Measurements from ENCODE around the gene ANK3.
"Not testable (repeated sequence)": the region's sequence is repeated elsewhere in the genome, so short reads cannot be mapped to it uniquely, and the experiment has no call there.

ANK3 gene

DNA sequence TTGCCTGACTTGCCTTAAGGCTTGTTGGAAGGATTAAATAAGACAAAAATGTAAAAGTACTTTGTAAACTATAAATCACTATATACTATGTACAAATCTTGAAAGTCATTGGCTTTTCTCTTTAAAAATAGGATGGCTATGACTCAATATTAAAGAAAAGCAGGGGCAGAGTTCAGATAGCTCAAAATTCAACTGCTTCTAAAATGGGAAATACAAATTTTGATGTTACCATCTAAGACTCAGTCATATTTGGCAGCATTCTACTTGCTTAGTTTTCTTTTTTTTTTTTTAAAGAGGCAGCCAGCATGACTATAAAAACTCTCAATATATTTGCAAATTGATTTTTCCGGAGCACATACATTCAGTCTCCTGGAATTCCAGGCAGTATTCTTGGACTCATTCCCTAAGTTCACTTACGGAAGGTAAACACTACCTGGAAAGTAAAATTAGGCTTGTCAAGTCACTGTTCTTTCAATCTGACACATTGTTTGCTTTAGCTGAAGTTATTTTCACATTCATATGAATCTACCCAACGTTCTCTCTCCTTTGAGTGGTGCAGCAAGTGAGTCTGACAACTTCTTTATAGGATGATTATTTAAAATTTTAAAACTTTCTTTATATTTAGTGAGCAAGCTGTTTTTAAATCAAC is 349.5 kb downstream of the ANK3 start:
- no peaks in the 10 kb centered on the region for H3K9me3 ChIP-seq (ENCODE audit: control insufficient read depth in 5 of 5, low read length in 5 of 5)
- H3K4me3 ChIP-seq (ENCODE audit: low read depth in 1 of 5, low read length in 5 of 5): no peak overlapping the region
- H3K27ac ChIP-seq (ENCODE audit: low read depth, low read length): no peak overlapping the region
- H3K27me3 ChIP-seq (ENCODE audit: control insufficient read depth in 5 of 5, insufficient read depth in 4 of 5, low read length in 5 of 5): no peaks in the 10 kb centered on the region
- no peaks in the 10 kb centered on the region for H3K36me3 ChIP-seq (ENCODE audit: control insufficient read depth in 5 of 5, insufficient read depth in 5 of 5, low read length in 5 of 5)
- no peak overlapping the region for H3K9ac ChIP-seq (ENCODE audit: low read length in 5 of 5)
- peaks cover 0 to 9% (median 0%) of the 10 kb centered on the region in 5 donors for H3K4me1 ChIP-seq (ENCODE audit: control insufficient read depth in 5 of 5, insufficient read depth in 5 of 5, low read length in 5 of 5)

DNA sequence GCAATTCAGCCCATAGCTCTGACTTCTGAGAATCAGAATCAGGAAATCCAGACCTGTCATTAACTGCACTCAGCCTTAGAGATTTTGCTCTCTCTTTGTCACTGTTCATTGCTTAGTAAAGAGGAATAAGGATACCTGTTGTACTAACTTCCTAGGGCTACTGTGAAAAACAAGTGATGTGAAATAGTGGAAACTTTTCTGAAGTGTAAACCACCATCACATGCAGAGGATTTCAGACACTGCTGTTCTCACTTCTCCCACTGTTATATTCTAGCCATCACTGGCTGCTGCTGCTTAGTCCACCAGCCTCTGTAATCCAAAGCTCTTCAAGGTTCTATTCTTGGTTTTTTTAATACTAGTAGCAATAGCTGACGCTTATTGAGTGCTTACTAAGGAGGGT is 353.7 kb downstream of the ANK3 start:
- no peaks in the 10 kb centered on the region for H3K27me3 ChIP-seq (ENCODE audit: control insufficient read depth in 5 of 5, insufficient read depth in 4 of 5, low read length in 5 of 5)
- no peak overlapping the region for H3K9ac ChIP-seq (ENCODE audit: low read length in 5 of 5)
- no peaks in the 10 kb centered on the region for H3K9me3 ChIP-seq (ENCODE audit: control insufficient read depth in 5 of 5, low read length in 5 of 5)
- peaks cover 0 to 8% (median 7%) of the 10 kb centered on the region in 5 donors for H3K4me1 ChIP-seq (ENCODE audit: control insufficient read depth in 5 of 5, insufficient read depth in 5 of 5, low read length in 5 of 5)
- H3K4me3 ChIP-seq (ENCODE audit: low read depth in 1 of 5, low read length in 5 of 5): no peak overlapping the region
- no peak overlapping the region for H3K27ac ChIP-seq (ENCODE audit: low read depth, low read length)
- H3K36me3 ChIP-seq (ENCODE audit: control insufficient read depth in 5 of 5, insufficient read depth in 5 of 5, low read length in 5 of 5): no peaks in the 10 kb centered on the region

DNA sequence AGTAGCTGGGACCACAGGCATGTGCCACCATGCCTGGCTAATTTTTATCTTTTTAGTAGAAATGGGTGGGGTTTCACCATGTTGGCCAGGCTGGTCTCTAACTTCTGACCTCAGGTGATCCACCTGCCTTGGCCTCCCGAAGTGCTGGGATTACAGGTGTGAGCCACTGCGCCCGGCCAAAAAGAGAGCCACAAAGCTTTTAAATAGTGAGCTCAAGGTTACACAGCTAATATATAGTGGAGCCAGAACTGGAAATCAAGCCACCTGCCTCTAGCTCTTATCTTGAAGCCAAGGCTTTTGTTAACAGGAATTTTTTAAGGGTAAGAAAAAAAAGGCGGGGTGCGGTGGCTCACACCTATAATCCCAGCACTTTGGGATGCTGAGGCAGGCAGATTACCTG is 354.3 kb downstream of the ANK3 start:
- not testable (repeated sequence) for H3K27ac ChIP-seq (ENCODE audit: low read depth, low read length); H3K4me1 ChIP-seq (ENCODE audit: control insufficient read depth in 5 of 5, insufficient read depth in 5 of 5, low read length in 5 of 5); H3K36me3 ChIP-seq (ENCODE audit: control insufficient read depth in 5 of 5, insufficient read depth in 5 of 5, low read length in 5 of 5); H3K9me3 ChIP-seq (ENCODE audit: control insufficient read depth in 5 of 5, low read length in 5 of 5); H3K9ac ChIP-seq (ENCODE audit: low read length in 5 of 5); H3K4me3 ChIP-seq (ENCODE audit: low read depth in 1 of 5, low read length in 5 of 5); H3K27me3 ChIP-seq (ENCODE audit: control insufficient read depth in 5 of 5, insufficient read depth in 4 of 5, low read length in 5 of 5)

DNA sequence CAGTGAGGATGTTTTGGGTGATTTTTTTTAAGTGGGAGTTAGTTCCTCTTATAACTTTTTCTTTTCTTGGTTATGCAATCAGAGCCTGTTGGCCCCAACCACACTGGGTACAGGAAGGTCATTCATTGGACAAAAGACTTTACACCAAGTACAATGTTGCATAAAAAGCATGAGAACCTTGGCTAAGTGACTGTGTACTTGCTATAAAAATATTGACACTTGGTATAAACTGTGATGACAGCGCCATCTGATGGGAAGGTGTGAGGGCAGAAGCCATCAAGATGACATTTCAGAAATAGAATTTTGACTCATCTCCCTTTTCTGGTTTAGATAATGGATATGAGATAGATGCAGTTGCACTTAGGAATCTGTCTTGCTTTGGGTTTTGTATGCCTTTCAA is 357.0 kb downstream of the ANK3 start:
- no peak overlapping the region for H3K27ac ChIP-seq (ENCODE audit: low read depth, low read length)
- H3K9me3 ChIP-seq (ENCODE audit: control insufficient read depth in 5 of 5, low read length in 5 of 5): no peaks in the 10 kb centered on the region
- no peaks in the 10 kb centered on the region for H3K27me3 ChIP-seq (ENCODE audit: control insufficient read depth in 5 of 5, insufficient read depth in 4 of 5, low read length in 5 of 5)
- no peak overlapping the region for H3K4me3 ChIP-seq (ENCODE audit: low read depth in 1 of 5, low read length in 5 of 5)
- H3K36me3 ChIP-seq (ENCODE audit: control insufficient read depth in 5 of 5, insufficient read depth in 5 of 5, low read length in 5 of 5): no peaks in the 10 kb centered on the region
- peaks cover 0 to 7% (median 0%) of the 10 kb centered on the region in 5 donors for H3K4me1 ChIP-seq (ENCODE audit: control insufficient read depth in 5 of 5, insufficient read depth in 5 of 5, low read length in 5 of 5)
- no peak overlapping the region for H3K9ac ChIP-seq (ENCODE audit: low read length in 5 of 5)

DNA sequence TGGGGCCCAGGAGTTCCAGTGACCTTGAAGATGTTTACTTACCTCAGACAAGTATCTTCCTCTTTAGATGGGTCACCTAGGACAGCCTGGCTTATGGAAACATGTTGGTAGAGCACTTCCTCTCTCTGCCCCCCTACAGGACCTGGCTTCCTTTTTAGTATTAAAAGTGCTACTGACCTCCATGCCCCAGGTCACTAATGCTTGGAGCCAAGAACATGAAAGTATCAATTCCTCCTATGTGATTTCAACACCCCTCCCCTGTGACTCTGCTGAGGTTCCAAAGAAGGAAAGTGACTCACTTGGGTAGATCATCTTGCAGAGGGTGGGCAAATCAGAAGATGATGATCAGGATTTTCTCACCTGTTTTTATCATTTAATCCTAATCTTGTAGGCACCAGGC is 358.0 kb downstream of the ANK3 start:
- Histone ChIP-seq H3K4me3 (ENCODE audit: low read depth in 1 of 5, low read length in 5 of 5) (no peak overlapping the region), H3K36me3 (ENCODE audit: control insufficient read depth in 5 of 5, insufficient read depth in 5 of 5, low read length in 5 of 5) (no peaks in the 10 kb centered on the region), H3K9me3 (ENCODE audit: control insufficient read depth in 5 of 5, low read length in 5 of 5) (no peaks in the 10 kb centered on the region), H3K27ac (ENCODE audit: low read depth, low read length) (no peak overlapping the region), H3K9ac (ENCODE audit: low read length in 5 of 5) (no peak overlapping the region), H3K27me3 (ENCODE audit: control insufficient read depth in 5 of 5, insufficient read depth in 4 of 5, low read length in 5 of 5) (no peaks in the 10 kb centered on the region), H3K4me1 (ENCODE audit: control insufficient read depth in 5 of 5, insufficient read depth in 5 of 5, low read length in 5 of 5) (peaks cover 0 to 7% (median 0%) of the 10 kb centered on the region in 5 donors)

DNA sequence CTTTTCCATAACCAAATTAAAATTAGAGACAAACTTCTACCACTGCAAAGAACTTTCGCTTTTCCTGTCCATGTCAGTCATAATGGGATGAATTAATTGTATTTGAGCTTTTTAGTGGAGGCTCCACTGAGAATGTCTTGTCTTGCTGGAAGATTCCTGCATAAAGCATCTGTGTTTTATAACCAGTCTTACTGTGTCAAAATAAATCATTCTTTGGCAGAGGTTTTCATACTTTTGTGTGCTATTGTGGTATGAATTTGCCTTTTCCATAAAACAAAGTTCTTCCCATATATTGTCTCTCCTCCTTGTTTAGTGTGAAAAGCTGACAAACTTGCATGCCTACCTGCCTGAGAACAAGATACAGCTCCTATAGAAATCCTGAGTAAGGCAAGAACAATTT is 358.5 kb downstream of the ANK3 start:
- Histone ChIP-seq H3K4me3 (ENCODE audit: low read depth in 1 of 5, low read length in 5 of 5) (no peak overlapping the region), H3K9ac (ENCODE audit: low read length in 5 of 5) (no peak overlapping the region), H3K27ac (ENCODE audit: low read depth, low read length) (no peak overlapping the region), H3K4me1 (ENCODE audit: control insufficient read depth in 5 of 5, insufficient read depth in 5 of 5, low read length in 5 of 5) (peaks cover 0 to 7% (median 0%) of the 10 kb centered on the region in 5 donors), H3K36me3 (ENCODE audit: control insufficient read depth in 5 of 5, insufficient read depth in 5 of 5, low read length in 5 of 5) (no peaks in the 10 kb centered on the region), H3K9me3 (ENCODE audit: control insufficient read depth in 5 of 5, low read length in 5 of 5) (no peaks in the 10 kb centered on the region), H3K27me3 (ENCODE audit: control insufficient read depth in 5 of 5, insufficient read depth in 4 of 5, low read length in 5 of 5) (no peaks in the 10 kb centered on the region)

DNA sequence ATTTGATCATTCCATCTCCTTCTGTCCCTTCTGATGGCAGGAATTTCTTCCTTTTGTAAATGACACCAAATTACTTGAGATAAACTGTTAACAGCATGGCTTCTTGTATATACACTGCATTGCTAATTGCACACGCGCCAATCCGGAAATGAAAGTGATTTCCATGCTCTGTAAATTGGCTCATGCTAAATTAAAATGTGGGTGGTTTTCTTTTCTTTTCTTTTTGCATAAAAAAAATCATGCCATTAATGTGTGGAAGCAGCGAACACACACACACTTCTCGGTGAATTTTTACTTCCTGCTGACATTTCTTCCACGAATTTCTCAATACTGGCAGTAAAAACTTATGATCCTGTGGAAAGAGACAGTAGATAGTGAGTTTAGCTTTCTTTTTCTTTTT is 360.2 kb downstream of the ANK3 start:
- Histone ChIP-seq H3K9ac (ENCODE audit: low read length in 5 of 5) (no peak overlapping the region), H3K4me3 (ENCODE audit: low read depth in 1 of 5, low read length in 5 of 5) (no peak overlapping the region), H3K36me3 (ENCODE audit: control insufficient read depth in 5 of 5, insufficient read depth in 5 of 5, low read length in 5 of 5) (no peaks in the 10 kb centered on the region), H3K27me3 (ENCODE audit: control insufficient read depth in 5 of 5, insufficient read depth in 4 of 5, low read length in 5 of 5) (no peaks in the 10 kb centered on the region), H3K4me1 (ENCODE audit: control insufficient read depth in 5 of 5, insufficient read depth in 5 of 5, low read length in 5 of 5) (peaks cover 0 to 7% (median 0%) of the 10 kb centered on the region in 5 donors), H3K9me3 (ENCODE audit: control insufficient read depth in 5 of 5, low read length in 5 of 5) (no peaks in the 10 kb centered on the region), H3K27ac (ENCODE audit: low read depth, low read length) (no peak overlapping the region)

DNA sequence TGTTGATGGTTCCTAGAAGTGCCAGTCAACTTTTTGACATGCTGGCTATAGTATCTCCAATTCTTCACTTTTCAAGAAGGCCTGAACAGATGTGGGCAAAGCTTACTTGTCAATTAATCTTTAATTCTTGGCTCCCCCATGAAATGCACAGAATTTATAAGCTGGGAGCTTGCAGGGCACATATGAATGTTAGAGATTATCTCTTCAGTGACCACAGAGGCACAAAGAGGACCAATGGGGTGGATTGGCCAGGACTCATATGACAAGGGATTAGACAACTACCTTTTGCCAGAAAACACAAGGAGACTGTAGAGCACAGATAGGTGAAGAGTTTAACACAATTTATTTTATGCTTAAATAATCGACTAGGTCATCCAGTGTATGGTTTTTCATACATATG is 361.6 kb downstream of the ANK3 start:
- H3K4me1 ChIP-seq (ENCODE audit: control insufficient read depth in 5 of 5, insufficient read depth in 5 of 5, low read length in 5 of 5): peaks cover 0 to 7% (median 0%) of the 10 kb centered on the region in 5 donors
- no peaks in the 10 kb centered on the region for H3K9me3 ChIP-seq (ENCODE audit: control insufficient read depth in 5 of 5, low read length in 5 of 5)
- H3K27ac ChIP-seq (ENCODE audit: low read depth, low read length): no peak overlapping the region
- H3K4me3 ChIP-seq (ENCODE audit: low read depth in 1 of 5, low read length in 5 of 5): no peak overlapping the region
- H3K9ac ChIP-seq (ENCODE audit: low read length in 5 of 5): no peak overlapping the region
- H3K27me3 ChIP-seq (ENCODE audit: control insufficient read depth in 5 of 5, insufficient read depth in 4 of 5, low read length in 5 of 5): no peaks in the 10 kb centered on the region
- H3K36me3 ChIP-seq (ENCODE audit: control insufficient read depth in 5 of 5, insufficient read depth in 5 of 5, low read length in 5 of 5): no peaks in the 10 kb centered on the region

DNA sequence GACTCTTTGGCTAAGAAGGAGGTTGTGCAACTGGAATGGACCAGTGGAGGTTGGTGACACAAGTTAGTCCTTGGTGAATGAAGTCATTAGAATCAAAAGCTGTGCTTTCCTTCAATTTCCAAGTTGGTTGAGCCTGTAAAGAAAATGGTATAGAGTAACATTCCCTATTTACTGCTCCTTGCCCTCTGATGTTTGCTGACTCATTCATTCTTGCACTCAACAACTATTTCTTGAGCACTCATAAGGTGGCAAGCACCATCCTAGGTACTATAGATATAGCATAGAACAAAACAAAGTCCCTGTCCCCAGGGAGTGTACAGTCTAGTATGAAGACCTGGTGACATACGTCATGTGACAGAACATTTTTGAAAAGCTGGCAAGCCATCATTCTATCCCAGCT is 364.4 kb downstream of the ANK3 start:
- Histone ChIP-seq H3K36me3 (ENCODE audit: control insufficient read depth in 5 of 5, insufficient read depth in 5 of 5, low read length in 5 of 5) (no peaks in the 10 kb centered on the region), H3K4me3 (ENCODE audit: low read depth in 1 of 5, low read length in 5 of 5) (no peak overlapping the region), H3K4me1 (ENCODE audit: control insufficient read depth in 5 of 5, insufficient read depth in 5 of 5, low read length in 5 of 5) (no peaks in the 10 kb centered on the region), H3K9ac (ENCODE audit: low read length in 5 of 5) (no peak overlapping the region), H3K27me3 (ENCODE audit: control insufficient read depth in 5 of 5, insufficient read depth in 4 of 5, low read length in 5 of 5) (no peaks in the 10 kb centered on the region), H3K9me3 (ENCODE audit: control insufficient read depth in 5 of 5, low read length in 5 of 5) (no peaks in the 10 kb centered on the region), H3K27ac (ENCODE audit: low read depth, low read length) (no peak overlapping the region)

DNA sequence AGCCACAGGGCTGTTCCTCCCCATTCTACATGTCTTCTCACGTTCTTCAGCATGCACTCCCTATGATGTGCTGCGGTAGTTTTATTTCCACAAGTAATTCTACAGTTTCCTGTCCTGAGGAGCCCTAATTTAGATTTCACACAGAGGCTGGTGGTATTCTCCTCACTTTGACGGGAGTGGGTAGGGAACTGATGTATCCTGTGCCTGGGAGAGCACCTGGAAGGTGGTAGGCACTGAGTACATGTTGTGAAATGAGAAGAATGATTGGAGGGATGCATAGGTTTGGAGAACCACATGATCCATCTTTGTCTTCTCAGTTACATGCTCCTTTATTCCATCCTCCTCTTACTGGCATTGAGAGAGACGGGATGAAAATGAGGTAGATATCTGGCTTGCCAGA is 365.2 kb downstream of the ANK3 start:
- no peaks in the 10 kb centered on the region for H3K36me3 ChIP-seq (ENCODE audit: control insufficient read depth in 5 of 5, insufficient read depth in 5 of 5, low read length in 5 of 5)
- no peaks in the 10 kb centered on the region for H3K27me3 ChIP-seq (ENCODE audit: control insufficient read depth in 5 of 5, insufficient read depth in 4 of 5, low read length in 5 of 5)
- H3K9me3 ChIP-seq (ENCODE audit: control insufficient read depth in 5 of 5, low read length in 5 of 5): no peaks in the 10 kb centered on the region
- H3K4me3 ChIP-seq (ENCODE audit: low read depth in 1 of 5, low read length in 5 of 5): no peak overlapping the region
- no peaks in the 10 kb centered on the region for H3K4me1 ChIP-seq (ENCODE audit: control insufficient read depth in 5 of 5, insufficient read depth in 5 of 5, low read length in 5 of 5)
- no peak overlapping the region for H3K9ac ChIP-seq (ENCODE audit: low read length in 5 of 5)
- no peak overlapping the region for H3K27ac ChIP-seq (ENCODE audit: low read depth, low read length)
